Measurements from ENCODE around the gene HOXB3. TPM values are rescaled to one million over a fixed set of nuclear protein-coding genes. Genes with fewer than 3 reads are reported as not detected.

Gene HOXB3
- total RNA-seq, 1 experiment from 2014 or later: 151 TPM

DNA sequence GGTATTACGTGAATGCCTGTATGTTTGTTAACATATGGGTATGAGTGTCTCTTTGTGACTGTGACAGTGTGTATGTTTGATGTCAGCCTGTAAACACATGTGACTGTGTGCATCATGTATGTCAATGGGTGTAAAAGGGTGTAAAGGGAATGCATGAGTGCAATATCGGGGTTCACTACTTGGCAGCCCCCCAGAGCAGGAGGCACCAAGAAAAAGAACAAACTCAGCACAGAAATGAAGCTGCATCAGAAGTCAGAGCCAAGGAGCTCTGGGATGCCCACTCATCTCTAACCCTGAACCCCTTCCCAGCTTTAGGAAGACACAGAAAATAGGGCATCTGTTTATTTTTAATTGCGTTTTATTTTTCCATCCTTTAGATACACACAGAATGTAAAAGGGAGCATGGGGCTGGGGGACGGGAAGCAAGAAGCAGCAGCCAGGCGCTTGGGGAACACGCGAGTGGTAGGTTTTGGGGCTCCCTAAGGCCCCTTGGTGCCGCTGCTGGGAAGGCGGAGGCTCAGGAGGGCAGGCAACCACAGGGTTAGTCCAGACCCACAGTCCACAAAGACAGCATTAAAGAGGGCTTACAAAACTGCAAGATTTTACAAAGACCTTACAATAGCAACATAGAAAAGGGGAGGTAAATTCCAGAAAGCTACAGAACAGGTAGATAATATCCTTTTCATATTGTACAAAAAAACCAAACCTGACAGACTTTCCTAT, 17.0 kb upstream of the HOXB3 start:
- Mint-ChIP-seq H3K27me3 (ENCODE audit: unreplicated experiment) (no peaks in the 10 kb centered on the region), H3K4me3 (ENCODE audit: low read depth, unreplicated experiment) (peak overlapping the region; percentile 88)

DNA sequence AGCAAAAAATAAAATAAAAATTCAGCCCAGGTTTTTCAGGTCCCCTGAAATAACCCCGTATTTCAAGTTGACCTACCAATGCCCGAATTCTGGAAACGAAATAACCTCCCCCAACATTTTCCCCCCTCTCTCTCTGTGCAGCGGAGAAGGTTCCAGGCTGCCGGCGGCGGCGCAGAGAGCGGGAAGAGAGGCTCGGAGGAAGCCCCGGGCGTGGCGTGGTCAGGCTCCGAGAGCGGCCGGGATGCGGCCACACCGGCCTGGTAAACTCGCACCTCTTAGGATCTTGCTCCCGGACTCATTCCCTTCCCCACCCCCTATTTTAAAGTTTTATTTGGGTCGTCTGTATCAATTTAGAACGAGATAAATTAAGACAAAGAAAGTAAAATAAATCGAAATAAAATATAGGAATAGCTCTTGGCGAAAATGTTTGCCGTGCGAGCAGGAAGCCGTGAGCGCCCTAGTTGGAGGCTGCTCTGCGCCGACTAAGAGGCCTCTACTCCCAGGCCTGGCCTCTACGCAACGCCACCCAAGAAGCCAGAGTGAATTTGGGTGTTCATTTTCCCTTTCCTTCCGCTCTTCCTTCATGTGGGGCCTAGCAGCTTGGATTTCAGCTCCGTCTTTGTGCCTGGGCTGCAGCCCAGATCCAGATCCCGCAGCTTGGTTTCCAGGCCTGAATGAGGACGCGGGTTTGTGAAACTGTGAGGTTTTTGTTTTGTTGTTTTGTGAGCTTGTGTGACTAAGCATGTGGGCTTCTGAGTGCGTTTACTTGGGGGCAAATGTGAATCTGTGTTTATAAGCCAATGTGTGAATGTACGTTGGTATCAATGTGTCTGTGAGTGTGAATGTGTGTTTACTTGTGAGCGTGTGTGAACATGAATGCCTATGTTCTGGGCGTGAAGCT, 16.2 kb upstream of the HOXB3 start:
- DNase-seq: no peak
- Mint-ChIP-seq H3K36me3 (ENCODE audit: insufficient read depth, unreplicated experiment) (peaks cover 96% of the 10 kb centered on the region), H3K4me3 (ENCODE audit: low read depth, unreplicated experiment) (peak overlapping the region; percentile 88), H3K27me3 (ENCODE audit: unreplicated experiment) (no peaks in the 10 kb centered on the region), H3K9me3 (ENCODE audit: low read depth, unreplicated experiment) (no peaks in the 10 kb centered on the region), H3K4me1 (ENCODE audit: low read depth, unreplicated experiment) (peaks cover 30% of the 10 kb centered on the region), H3K27ac (ENCODE audit: unreplicated experiment) (peak overlapping the region; percentile 83)
- intact Hi-C loops (cut with micrococcal nuclease; ENCODE audit: unreplicated experiment): no loop called here
- BruUV-seq (replicated peaks): no TSS peak
- CTCF ChIA-PET: no interaction called here
- TF ChIP-seq, protein P1, sequence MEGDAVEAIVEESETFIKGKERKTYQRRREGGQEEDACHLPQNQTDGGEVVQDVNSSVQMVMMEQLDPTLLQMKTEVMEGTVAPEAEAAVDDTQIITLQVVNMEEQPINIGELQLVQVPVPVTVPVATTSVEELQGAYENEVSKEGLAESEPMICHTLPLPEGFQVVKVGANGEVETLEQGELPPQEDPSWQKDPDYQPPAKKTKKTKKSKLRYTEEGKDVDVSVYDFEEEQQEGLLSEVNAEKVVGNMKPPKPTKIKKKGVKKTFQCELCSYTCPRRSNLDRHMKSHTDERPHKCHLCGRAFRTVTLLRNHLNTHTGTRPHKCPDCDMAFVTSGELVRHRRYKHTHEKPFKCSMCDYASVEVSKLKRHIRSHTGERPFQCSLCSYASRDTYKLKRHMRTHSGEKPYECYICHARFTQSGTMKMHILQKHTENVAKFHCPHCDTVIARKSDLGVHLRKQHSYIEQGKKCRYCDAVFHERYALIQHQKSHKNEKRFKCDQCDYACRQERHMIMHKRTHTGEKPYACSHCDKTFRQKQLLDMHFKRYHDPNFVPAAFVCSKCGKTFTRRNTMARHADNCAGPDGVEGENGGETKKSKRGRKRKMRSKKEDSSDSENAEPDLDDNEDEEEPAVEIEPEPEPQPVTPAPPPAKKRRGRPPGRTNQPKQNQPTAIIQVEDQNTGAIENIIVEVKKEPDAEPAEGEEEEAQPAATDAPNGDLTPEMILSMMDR (IDR thresholded peaks at IDR 0.05; ENCODE audit: unreplicated experiment): no peak

More for the DNA sequence above, 17.0 kb upstream of the HOXB3 start:
- DNase-seq: no peak
- CTCF ChIA-PET: no interaction called here
- intact Hi-C loops (cut with micrococcal nuclease; ENCODE audit: unreplicated experiment): no loop called here
- TF ChIP-seq, protein P1 (IDR thresholded peaks at IDR 0.05; ENCODE audit: unreplicated experiment): no peak
- H3K27ac Mint-ChIP-seq (ENCODE audit: unreplicated experiment): peak overlapping the region; percentile 83
- H3K36me3 Mint-ChIP-seq (ENCODE audit: insufficient read depth, unreplicated experiment): peaks cover 96% of the 10 kb centered on the region
- no peaks in the 10 kb centered on the region for H3K9me3 Mint-ChIP-seq (ENCODE audit: low read depth, unreplicated experiment)
- no TSS peak for BruUV-seq (replicated peaks)
- H3K4me1 Mint-ChIP-seq (ENCODE audit: low read depth, unreplicated experiment): peaks cover 27% of the 10 kb centered on the region

DNA sequence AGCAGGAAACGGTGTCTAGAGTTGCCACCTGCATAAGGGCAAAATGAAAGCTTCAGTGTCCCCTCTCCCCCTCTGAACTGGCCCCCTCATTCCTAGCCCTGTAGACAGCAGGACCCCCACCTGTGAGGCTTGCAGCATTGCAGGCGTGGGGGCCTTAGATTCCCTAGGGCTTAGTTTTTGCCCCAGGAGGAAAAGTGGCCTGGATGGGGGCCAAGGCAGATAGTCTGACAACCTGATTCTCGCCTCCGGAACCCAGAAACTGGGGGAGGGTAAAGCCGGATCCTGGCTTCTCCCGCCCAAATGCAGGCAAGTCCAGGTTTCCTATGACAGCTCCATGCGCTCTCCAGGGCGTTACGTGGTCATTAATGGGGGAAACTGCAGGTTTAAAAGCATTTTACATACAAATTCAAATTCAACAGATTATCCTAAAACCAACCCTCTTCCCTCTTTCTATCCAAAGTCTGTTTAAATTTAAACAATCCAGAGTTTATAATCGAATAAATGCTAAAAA, 15.4 kb upstream of the HOXB3 start:
- H3K36me3 Mint-ChIP-seq (ENCODE audit: insufficient read depth, unreplicated experiment): peaks cover 96% of the 10 kb centered on the region
- H3K4me3 Mint-ChIP-seq (ENCODE audit: low read depth, unreplicated experiment): peak overlapping the region; percentile 88
- intact Hi-C loops (cut with micrococcal nuclease; ENCODE audit: unreplicated experiment): no loop called here
- CTCF ChIA-PET: interaction anchor here (0.6 to 1.4 kb wide), 2 partner anchors 8 to 339 kb away, joined by 4 read pairs; no protein-coding TSS in a partner anchor
- H3K27ac Mint-ChIP-seq (ENCODE audit: unreplicated experiment): peak overlapping the region; percentile 95
- no TSS peak for BruUV-seq (replicated peaks)
- DNase-seq: peak; percentile 68
- no peaks in the 10 kb centered on the region for H3K27me3 Mint-ChIP-seq (ENCODE audit: unreplicated experiment)
- H3K4me1 Mint-ChIP-seq (ENCODE audit: low read depth, unreplicated experiment): peaks cover 37% of the 10 kb centered on the region
- TF ChIP-seq, protein P1 (IDR thresholded peaks at IDR 0.05; ENCODE audit: unreplicated experiment): no peak
- H3K9me3 Mint-ChIP-seq (ENCODE audit: low read depth, unreplicated experiment): no peaks in the 10 kb centered on the region

DNA sequence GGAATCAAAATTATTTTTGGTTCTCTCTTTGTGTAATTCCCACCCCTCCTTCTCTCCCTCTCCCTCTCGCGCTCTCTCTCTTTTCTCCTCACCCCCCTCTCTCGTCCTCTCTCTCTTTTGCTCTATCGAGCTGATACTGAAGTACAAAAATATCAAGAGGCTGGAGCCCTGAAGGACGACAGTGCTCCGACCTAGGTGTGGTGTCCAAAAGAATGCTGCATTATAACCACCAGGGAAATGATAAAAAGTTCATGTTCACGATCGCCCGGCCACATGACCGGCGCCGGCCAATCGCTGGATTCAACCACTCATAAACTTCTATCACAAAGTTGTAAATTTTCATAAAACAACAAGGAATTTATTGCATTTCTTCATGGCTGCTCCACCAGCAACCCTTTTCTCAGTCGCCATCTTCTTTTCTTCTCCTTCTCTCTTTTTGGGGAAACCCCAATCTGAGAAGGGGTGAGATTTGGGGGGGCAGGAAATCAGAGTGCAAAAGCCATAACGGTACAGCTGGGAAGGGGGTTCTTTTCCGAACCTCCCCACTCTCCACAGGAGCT, 14.8 kb upstream of the HOXB3 start, which contains the start of gene HOXB6:
HOXB6 (minus strand) TSS at position 217 of the 560 bp plus-strand sequence. CDS start 6,836 bp downstream, outside the sequence.
- no TSS peak for BruUV-seq (replicated peaks)
- H3K36me3 Mint-ChIP-seq (ENCODE audit: insufficient read depth, unreplicated experiment): peaks cover 96% of the 10 kb centered on the region
- DNase-seq: peak; percentile 84
- peak within 1 kb of the TSS; percentile 88 for H3K4me3 Mint-ChIP-seq (ENCODE audit: low read depth, unreplicated experiment)
- H3K4me1 Mint-ChIP-seq (ENCODE audit: low read depth, unreplicated experiment): peaks cover 44% of the 10 kb centered on the region
- no peaks in the 10 kb centered on the region for H3K27me3 Mint-ChIP-seq (ENCODE audit: unreplicated experiment)
- TF ChIP-seq, protein P1 (IDR thresholded peaks at IDR 0.05; ENCODE audit: unreplicated experiment): no peak
- no peaks in the 10 kb centered on the region for H3K9me3 Mint-ChIP-seq (ENCODE audit: low read depth, unreplicated experiment)
- H3K27ac Mint-ChIP-seq (ENCODE audit: unreplicated experiment): peak within 1 kb of the TSS; percentile 95
- CTCF ChIA-PET: interaction anchor here (0.7 to 1.4 kb wide), 4 partner anchors 9 to 782 kb away, joined by 3 to 7 read pairs (median 4); no protein-coding TSS in a partner anchor
- intact Hi-C loops (cut with micrococcal nuclease; ENCODE audit: unreplicated experiment): no loop called here

Data from Calu3 (cell line).